ENCODE data around the gene CCDC9B. TPM values are rescaled to one million over a fixed set of nuclear protein-coding genes. Genes with fewer than 3 reads are reported as not detected.

The CCDC9B gene
- total RNA-seq, 1 donor from 2014 or later, result 58.0 TPM

DNA sequence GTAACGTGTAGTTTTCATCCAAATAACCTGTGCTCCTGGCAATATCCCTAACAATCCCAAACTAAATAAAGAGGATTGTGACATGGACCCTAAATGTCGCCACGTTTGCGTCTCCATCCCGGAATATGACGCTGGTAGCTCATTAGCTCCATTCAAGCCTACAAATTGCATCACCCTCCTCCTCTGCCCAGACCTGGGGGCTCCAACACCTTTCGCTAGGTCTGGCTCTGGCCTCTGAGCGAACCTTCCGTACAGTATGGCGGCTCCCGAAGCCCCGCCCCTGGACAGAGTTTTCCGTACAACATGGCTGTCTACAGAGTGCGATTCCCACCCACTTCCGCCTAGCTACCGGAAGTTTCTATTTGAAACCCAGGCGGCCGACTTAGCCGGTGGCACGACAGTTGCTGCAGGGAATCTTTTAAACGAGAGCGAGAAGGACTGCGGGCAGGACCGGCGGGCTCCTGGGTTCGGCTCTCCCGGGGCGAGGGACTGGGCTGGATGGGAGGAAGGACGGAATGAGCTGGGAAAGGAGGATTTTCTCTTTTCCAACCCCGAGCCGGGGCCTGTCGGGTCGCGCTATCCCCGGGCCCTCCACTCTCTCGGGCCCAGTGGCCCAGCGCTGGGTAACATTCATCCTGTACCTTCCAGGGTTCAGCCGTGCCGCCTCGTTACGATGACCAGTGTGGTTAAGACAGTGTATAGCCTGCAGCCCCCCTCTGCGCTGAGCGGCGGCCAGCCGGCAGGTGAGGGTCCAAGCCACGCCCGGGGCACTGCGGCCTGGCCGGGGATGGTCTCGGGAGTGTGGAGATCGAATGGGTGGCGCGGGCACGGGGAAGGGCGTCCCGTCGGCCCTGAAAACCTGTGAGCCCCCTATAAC is 42.1 kb upstream of the CCDC9B start, which contains the start of gene KNSTRN:
Gene KNSTRN, plus strand, starts transcription at position 142 of the 877 bp plus-strand sequence. Its CDS starts 115 bp downstream, at position 257.
- peaks cover 2% of the 10 kb centered on the region for H3K36me3 Mint-ChIP-seq (ENCODE audit: low read depth)
- no peaks in the 10 kb centered on the region for H3K27me3 Mint-ChIP-seq (ENCODE audit: low read depth)
- peak within 1 kb of the TSS; percentile 94 for H3K4me3 Mint-ChIP-seq (ENCODE audit: unreplicated experiment)
- peak within 1 kb of the TSS; percentile 88 for H3K27ac Mint-ChIP-seq (ENCODE audit: unreplicated experiment)
- DNase-seq (ENCODE audit: low spot score), result no peak
- TF ChIP-seq, protein P1, sequence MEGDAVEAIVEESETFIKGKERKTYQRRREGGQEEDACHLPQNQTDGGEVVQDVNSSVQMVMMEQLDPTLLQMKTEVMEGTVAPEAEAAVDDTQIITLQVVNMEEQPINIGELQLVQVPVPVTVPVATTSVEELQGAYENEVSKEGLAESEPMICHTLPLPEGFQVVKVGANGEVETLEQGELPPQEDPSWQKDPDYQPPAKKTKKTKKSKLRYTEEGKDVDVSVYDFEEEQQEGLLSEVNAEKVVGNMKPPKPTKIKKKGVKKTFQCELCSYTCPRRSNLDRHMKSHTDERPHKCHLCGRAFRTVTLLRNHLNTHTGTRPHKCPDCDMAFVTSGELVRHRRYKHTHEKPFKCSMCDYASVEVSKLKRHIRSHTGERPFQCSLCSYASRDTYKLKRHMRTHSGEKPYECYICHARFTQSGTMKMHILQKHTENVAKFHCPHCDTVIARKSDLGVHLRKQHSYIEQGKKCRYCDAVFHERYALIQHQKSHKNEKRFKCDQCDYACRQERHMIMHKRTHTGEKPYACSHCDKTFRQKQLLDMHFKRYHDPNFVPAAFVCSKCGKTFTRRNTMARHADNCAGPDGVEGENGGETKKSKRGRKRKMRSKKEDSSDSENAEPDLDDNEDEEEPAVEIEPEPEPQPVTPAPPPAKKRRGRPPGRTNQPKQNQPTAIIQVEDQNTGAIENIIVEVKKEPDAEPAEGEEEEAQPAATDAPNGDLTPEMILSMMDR (IDR thresholded peaks at IDR 0.05), result no peak
- no peaks in the 10 kb centered on the region for H3K9me3 Mint-ChIP-seq (ENCODE audit: low read depth)
- H3K4me1 Mint-ChIP-seq (ENCODE audit: low read depth), result peaks cover 37% of the 10 kb centered on the region

- H3K4me1 Mint-ChIP-seq (ENCODE audit: low read depth), result peaks cover 37% of the 10 kb centered on the region
- no peak overlapping the region for H3K4me3 Mint-ChIP-seq (ENCODE audit: unreplicated experiment)
- TF ChIP-seq, protein P1 (IDR thresholded peaks at IDR 0.05), result no peak
Measured at GRCh38 chr15:40381818-40382529, 41.2 kb upstream of the CCDC9B start.

DNA sequence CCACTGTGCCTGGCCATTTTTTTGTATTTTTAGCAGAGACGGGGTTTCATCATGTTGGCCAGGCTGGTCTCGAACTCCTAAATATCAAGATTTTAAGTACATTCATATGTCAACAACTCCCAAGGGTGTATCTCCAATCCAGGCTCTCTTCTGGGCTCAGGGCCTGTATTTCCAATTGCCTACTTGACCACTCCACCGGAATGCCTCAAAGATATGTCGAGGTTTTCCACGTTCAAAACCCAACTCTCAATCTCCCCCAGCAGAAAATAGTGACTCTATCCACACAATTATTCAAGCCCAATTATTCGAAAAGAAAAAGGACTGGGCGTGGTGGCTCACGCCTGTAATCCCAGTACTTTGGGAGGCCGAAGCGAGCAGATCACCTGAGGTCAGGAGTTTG is 39.9 kb upstream of the CCDC9B start:
- Mint-ChIP-seq H3K27ac (ENCODE audit: unreplicated experiment) (no peak overlapping the region), H3K9me3 (ENCODE audit: low read depth) (no peaks in the 10 kb centered on the region), H3K4me3 (ENCODE audit: unreplicated experiment) (no peak overlapping the region), H3K4me1 (ENCODE audit: low read depth) (peaks cover 37% of the 10 kb centered on the region), H3K36me3 (ENCODE audit: low read depth) (no peaks in the 10 kb centered on the region), H3K27me3 (ENCODE audit: low read depth) (no peaks in the 10 kb centered on the region)
- DNase-seq (ENCODE audit: low spot score), result no peak
- TF ChIP-seq, protein P1 (IDR thresholded peaks at IDR 0.05), result no peak

More at GRCh38 chr15:40381818-40382529, 41.2 kb upstream of the CCDC9B start:
- H3K27me3 Mint-ChIP-seq (ENCODE audit: low read depth), result no peaks in the 10 kb centered on the region
- H3K27ac Mint-ChIP-seq (ENCODE audit: unreplicated experiment), result no peak overlapping the region
- H3K9me3 Mint-ChIP-seq (ENCODE audit: low read depth), result no peaks in the 10 kb centered on the region
- no peak for DNase-seq (ENCODE audit: low spot score)
- H3K36me3 Mint-ChIP-seq (ENCODE audit: low read depth), result peaks cover 2% of the 10 kb centered on the region

DNA sequence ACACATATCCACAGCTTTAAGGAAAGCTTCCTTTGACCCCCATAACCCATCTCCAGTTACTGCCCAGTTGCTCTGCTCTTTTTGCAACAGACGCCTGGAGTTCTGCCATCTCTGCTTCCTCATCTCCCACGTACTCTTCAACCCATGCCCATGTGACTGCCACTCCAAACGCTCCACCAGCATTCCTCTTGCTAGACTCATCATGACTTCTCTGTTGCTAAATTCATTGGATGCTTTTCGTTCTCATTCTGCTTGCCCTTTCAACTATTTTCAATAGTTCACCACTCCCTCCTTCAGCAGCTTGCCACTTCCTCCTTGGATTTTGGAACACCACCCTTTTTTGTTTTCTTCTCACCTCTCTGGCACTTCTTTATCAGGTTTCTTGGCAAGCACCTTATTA is 39.1 kb upstream of the CCDC9B start:
- Mint-ChIP-seq H3K4me3 (ENCODE audit: unreplicated experiment) (peak overlapping the region; percentile 1), H3K9me3 (ENCODE audit: low read depth) (no peaks in the 10 kb centered on the region), H3K36me3 (ENCODE audit: low read depth) (no peaks in the 10 kb centered on the region), H3K27me3 (ENCODE audit: low read depth) (no peaks in the 10 kb centered on the region), H3K27ac (ENCODE audit: unreplicated experiment) (peak overlapping the region; percentile 89), H3K4me1 (ENCODE audit: low read depth) (peaks cover 33% of the 10 kb centered on the region)
- no peak for DNase-seq (ENCODE audit: low spot score)
- TF ChIP-seq, protein P1 (IDR thresholded peaks at IDR 0.05), result no peak

GRCh38 chr15:40379374-40379773 is 38.6 kb upstream of the CCDC9B start:
- H3K27me3 Mint-ChIP-seq (ENCODE audit: low read depth), result no peaks in the 10 kb centered on the region
- peak overlapping the region; percentile 89 for H3K27ac Mint-ChIP-seq (ENCODE audit: unreplicated experiment)
- no peak for DNase-seq (ENCODE audit: low spot score)
- no peaks in the 10 kb centered on the region for H3K36me3 Mint-ChIP-seq (ENCODE audit: low read depth)
- H3K9me3 Mint-ChIP-seq (ENCODE audit: low read depth), result no peaks in the 10 kb centered on the region
- H3K4me3 Mint-ChIP-seq (ENCODE audit: unreplicated experiment), result no peak overlapping the region
- H3K4me1 Mint-ChIP-seq (ENCODE audit: low read depth), result peaks cover 29% of the 10 kb centered on the region
- TF ChIP-seq, protein P1 (IDR thresholded peaks at IDR 0.05), result no peak
